SU-DHL-6 (cell line): Measurements from ENCODE around the gene ZFHX2.

Experiments used
- CTCF ChIP-seq: fragments of 200-600 bp; sonication (generic); IDR thresholded peaks from one replicate; pipeline ENCODE4 v1.5.1; 2017; ENCODE audit warnings: antibody characterized with exemption, mild to moderate bottlenecking, low read length, moderate library complexity; ENCODE audit not compliant: insufficient read depth, poor library complexity, severe bottlenecking
- EZH2phosphoT487 ChIP-seq: fragments of 200-600 bp; sonication (generic), shearing (Covaris generic); conservative IDR thresholded peaks from 2 replicates; pipeline ENCODE4 v1.6.1; 2018; ENCODE audit warnings: mild to moderate bottlenecking, antibody characterized with exemption, low read length, moderate library complexity, mixed read lengths

GRCh38 chr14:23561259-23561658 lies 9.7 kb upstream of the ZFHX2 start:
- TF ChIP-seq CTCF, result no peak
- TF ChIP-seq EZH2phosphoT487, result no peak
